C4-2B (cell line): ENCODE results near the gene MED13L.

ENCODE experiments used
- ZFX ChIP-seq: fragments of 450-650 bp; IDR thresholded peaks from 2 replicates; pipeline ENCODE4 v1.6.1; 2017
- TF ChIP-seq, protein P1 (sequence below): fragments of 450-650 bp; conservative IDR thresholded peaks from 2 replicates; pipeline ENCODE4 v1.5.1; 2017; ENCODE audit warnings: mild to moderate bottlenecking

DNA sequence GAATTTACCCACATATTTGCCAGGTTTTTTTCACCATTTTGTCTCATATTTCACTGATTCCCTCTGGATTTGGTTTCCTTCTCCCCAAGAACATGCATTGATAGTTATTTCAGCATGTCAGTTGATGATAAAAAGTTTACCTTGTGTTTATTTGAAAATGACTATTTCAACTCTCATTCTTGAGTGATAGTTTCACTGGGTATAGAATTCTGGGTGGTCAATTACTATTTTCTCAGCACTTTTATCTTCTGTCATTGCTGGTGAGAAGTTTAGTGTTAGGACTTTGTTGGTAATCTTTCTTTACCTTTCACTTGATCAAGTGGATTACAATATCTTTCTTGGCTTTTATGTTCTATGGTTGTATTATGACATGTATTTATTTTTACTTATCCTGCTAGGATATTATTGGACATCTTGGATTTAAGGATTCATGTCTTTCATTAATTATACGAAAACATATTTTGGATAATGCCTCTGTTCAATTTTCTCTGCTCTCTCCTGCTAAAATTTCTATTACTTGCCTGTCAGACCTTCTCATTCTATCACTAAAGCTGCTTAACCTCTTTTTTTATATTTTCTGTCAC lies 338.6 kb downstream of the MED13L start:
- TF ChIP-seq, protein P1, sequence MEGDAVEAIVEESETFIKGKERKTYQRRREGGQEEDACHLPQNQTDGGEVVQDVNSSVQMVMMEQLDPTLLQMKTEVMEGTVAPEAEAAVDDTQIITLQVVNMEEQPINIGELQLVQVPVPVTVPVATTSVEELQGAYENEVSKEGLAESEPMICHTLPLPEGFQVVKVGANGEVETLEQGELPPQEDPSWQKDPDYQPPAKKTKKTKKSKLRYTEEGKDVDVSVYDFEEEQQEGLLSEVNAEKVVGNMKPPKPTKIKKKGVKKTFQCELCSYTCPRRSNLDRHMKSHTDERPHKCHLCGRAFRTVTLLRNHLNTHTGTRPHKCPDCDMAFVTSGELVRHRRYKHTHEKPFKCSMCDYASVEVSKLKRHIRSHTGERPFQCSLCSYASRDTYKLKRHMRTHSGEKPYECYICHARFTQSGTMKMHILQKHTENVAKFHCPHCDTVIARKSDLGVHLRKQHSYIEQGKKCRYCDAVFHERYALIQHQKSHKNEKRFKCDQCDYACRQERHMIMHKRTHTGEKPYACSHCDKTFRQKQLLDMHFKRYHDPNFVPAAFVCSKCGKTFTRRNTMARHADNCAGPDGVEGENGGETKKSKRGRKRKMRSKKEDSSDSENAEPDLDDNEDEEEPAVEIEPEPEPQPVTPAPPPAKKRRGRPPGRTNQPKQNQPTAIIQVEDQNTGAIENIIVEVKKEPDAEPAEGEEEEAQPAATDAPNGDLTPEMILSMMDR = no peak
- no peak for TF ChIP-seq ZFX
